SK-N-SH (cell line): Measurements from ENCODE around the gene TAC3. TPM values are rescaled to one million over a fixed set of nuclear protein-coding genes. Genes with fewer than 3 reads are reported as not detected.

Experiments
- CTCF ChIA-PET: fragments of 300-600, 350-600 bp; formaldehyde crosslinking; extraction: SDS; loops from one replicate; lab custom pipeline; 2021; lab: Yijun Ruan, JAX
- POLR2A ChIA-PET: fragments of 350-600 bp; sonication (Branson Sonifier 250); formaldehyde crosslinking; extraction: SDS; loops from one replicate; lab custom pipeline; 2020; ENCODE audit warnings: antibody characterized with exemption, inconsistent platforms; lab: Yijun Ruan, JAX
- DNase-seq: peaks from one replicate; pipeline ENCODE4 v3.0.0; 2012
- H2AFZ ChIP-seq: fragments of 200-600 bp; sonication (generic); 2 replicates; pipeline ENCODE4 v1.8.1; 2016; ENCODE audit warnings: antibody characterized with exemption, mild to moderate bottlenecking, low read depth
- H3F3A ChIP-seq: fragments of 200-600 bp; sonication (generic); replicated peaks from 2 replicates; pipeline ENCODE3; 2016; ENCODE audit warnings: antibody characterized with exemption, mild to moderate bottlenecking; ENCODE audit not compliant: insufficient read depth
- H3K27ac ChIP-seq, 2 experiments: fragments of 200-500 bp in 1 of 2; fragments of 200-600 bp in 1 of 2; sonication (Bioruptor generic) in 1 of 2; sonication (generic), shearing (Covaris generic) in 1 of 2; 2 replicates each; pipeline versions ENCODE4 v1.5.1 to v1.6.1; 2014 to 2016; ENCODE audit warnings: low read depth in 2 of 2, inconsistent platforms in 1 of 2, low read length in 1 of 2, mild to moderate bottlenecking in 1 of 2, mixed read lengths in 1 of 2
- H3K27me3 ChIP-seq: fragments of 200-600 bp; sonication (generic), shearing (Covaris generic); 2 replicates; pipeline ENCODE4 v1.6.1; 2016; ENCODE audit warnings: mixed run types; ENCODE audit not compliant: insufficient read depth
- H3K36me3 ChIP-seq, 2 experiments: fragments of 200-500 bp in 1 of 2; fragments of 200-600 bp in 1 of 2; sonication (Bioruptor generic) in 1 of 2; sonication (generic) in 1 of 2; replicated peaks in 1 of 2; 2 replicates each; pipeline versions ENCODE3 to v1.5.1; 2014 to 2016; ENCODE audit warnings: low read length in 1 of 2, mild to moderate bottlenecking in 1 of 2; ENCODE audit not compliant: insufficient read depth in 2 of 2, control insufficient read depth in 1 of 2
- H3K4me1 ChIP-seq, 2 experiments: fragments of 200-500 bp in 1 of 2; fragments of 200-600 bp in 1 of 2; sonication (Bioruptor generic) in 1 of 2; sonication (generic), shearing (Covaris generic) in 1 of 2; 2 replicates each; pipeline versions ENCODE4 v1.5.1 to v1.6.1; 2014 to 2016; ENCODE audit warnings: low read depth in 1 of 2, low read length in 1 of 2, mixed run types in 1 of 2; ENCODE audit not compliant: insufficient read depth in 2 of 2, control insufficient read depth in 1 of 2
- H3K4me2 ChIP-seq: fragments of 200-600 bp; sonication (generic), shearing (Covaris generic); 2 replicates; pipeline ENCODE4 v1.6.1; 2017; ENCODE audit warnings: mixed run types
- H3K4me3 ChIP-seq, 2 experiments: fragments of 200-500 bp in 1 of 2; fragments of 200-600 bp in 1 of 2; sonication (Bioruptor generic) in 1 of 2; sonication (generic), shearing (Covaris generic) in 1 of 2; 2 replicates each; pipeline versions ENCODE4 v1.5.1 to v1.8.1; 2014 to 2016; ENCODE audit warnings: low read depth in 2 of 2, inconsistent platforms in 1 of 2, low read length in 1 of 2, mild to moderate bottlenecking in 1 of 2, mixed read lengths in 1 of 2, moderate library complexity in 1 of 2
- H3K79me2 ChIP-seq: fragments of 200-600 bp; sonication (generic); 2 replicates; pipeline ENCODE4 v1.8.1; 2017; ENCODE audit warnings: mild to moderate bottlenecking; ENCODE audit not compliant: insufficient read depth
- H3K9ac ChIP-seq: fragments of 200-600 bp; sonication (generic); 2 replicates; pipeline ENCODE4 v1.6.1; 2017; ENCODE audit warnings: mixed run types
- H3K9me2 ChIP-seq: fragments of 200-600 bp; sonication (generic); 2 replicates; pipeline ENCODE4 v1.6.1; 2017; ENCODE audit warnings: mixed run types
- H3K9me3 ChIP-seq: fragments of 200-600 bp; sonication (generic); 2 replicates; pipeline ENCODE4 v1.6.1; 2017; ENCODE audit warnings: mixed run types, mild to moderate bottlenecking, moderate library complexity
- H4K20me1 ChIP-seq: fragments of 200-600 bp; sonication (generic); 2 replicates; pipeline ENCODE4 v1.6.1; 2017; ENCODE audit warnings: mild to moderate bottlenecking, mixed run types; ENCODE audit not compliant: insufficient read depth
- FOXJ3 ChIP-seq: sonication (generic); formaldehyde crosslinking; IDR thresholded peaks from 2 replicates; pipeline ENCODE4 v1.5.1; 2020; ENCODE audit warnings: mild to moderate bottlenecking, missing genetic modification reagents
- GATA2 ChIP-seq: sonication (generic); formaldehyde crosslinking; IDR thresholded peaks from 2 replicates; pipeline ENCODE4 v1.5.0; 2020; ENCODE audit warnings: mild to moderate bottlenecking, missing genetic modification reagents
- MXI1 ChIP-seq: IDR thresholded peaks from 2 replicates; pipeline ENCODE4 v1.6.1; 2012; ENCODE audit warnings: mild to moderate bottlenecking, low read depth, low read length, improper control_type of control experiment
- NFIC ChIP-seq: IDR thresholded peaks from 2 replicates; pipeline ENCODE4 v1.4.0; 2012; ENCODE audit warnings: borderline replicate concordance
- NRF1 ChIP-seq: IDR thresholded peaks from 2 replicates; pipeline ENCODE4 v1.6.1; 2012; ENCODE audit warnings: low read depth, mild to moderate bottlenecking, low read length
- RCOR1 ChIP-seq: fragments of 150-350 bp; IDR thresholded peaks from 2 replicates; pipeline ENCODE4 v1.6.1; 2017; ENCODE audit warnings: antibody characterized with exemption, low read length
- RXRA ChIP-seq: IDR thresholded peaks from 2 replicates; pipeline ENCODE4 v1.4.0; 2012; ENCODE audit warnings: low read depth, mild to moderate bottlenecking, borderline replicate concordance
- SIN3A ChIP-seq: IDR thresholded peaks from 2 replicates; pipeline ENCODE4 v1.6.1; 2012; ENCODE audit warnings: low read depth, mild to moderate bottlenecking, low read length, moderate library complexity, borderline replicate concordance
- SMC3 ChIP-seq: IDR thresholded peaks from 2 replicates; pipeline ENCODE4 v1.6.1; 2012; ENCODE audit warnings: low read depth, low read length, improper control_type of control experiment
- TCF12 ChIP-seq: IDR thresholded peaks from 2 replicates; pipeline ENCODE4 v1.4.0; 2012
- WGBS: methylation state at CpG from one replicate; pipeline ENCODE4 v1.1.6; 2017; ENCODE audit warnings: low lambda C conversion rate; 5-methylcytosine and 5-hydroxymethylcytosine counted together
- polyA plus RNA-seq, 3 experiments: library from polyadenylated mRNA; depleted of rRNA; stranded (reverse); fragments of >200 nt; gene quantifications; 2 replicates each; pipeline ENCODE4 v1.2.3, GENCODE V29; 2012
- TF ChIP-seq, protein P1 (sequence below): IDR thresholded peaks from 2 replicates; pipeline ENCODE4 v1.4.0; 2012; ENCODE audit warnings: low read depth

Gene TAC3
- polyA plus RNA-seq, 1 of the 3 experiments (the other 2 are of a cell fraction) = not detected

DNA sequence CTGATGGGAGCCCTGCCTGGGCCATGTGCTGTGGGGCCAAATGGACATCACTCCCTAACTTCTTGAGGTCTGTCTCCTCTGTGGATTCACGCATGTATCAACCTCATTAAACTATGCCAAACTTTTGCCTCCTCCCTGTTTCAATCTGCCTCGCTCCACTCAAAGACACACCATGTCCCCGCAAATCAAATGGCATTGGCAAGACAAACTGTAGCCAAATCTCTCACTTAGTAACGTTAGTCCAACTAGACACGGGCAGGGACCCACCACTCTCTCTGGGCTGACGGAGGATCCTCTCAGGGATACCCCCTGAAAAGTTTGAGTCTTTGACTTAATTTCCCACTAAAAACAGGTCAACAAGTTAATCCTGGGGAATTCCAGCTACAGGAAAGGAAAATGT, 18.0 kb downstream of the TAC3 start:
- ChIA-PET POLR2A (no interaction called here), CTCF (interaction anchor here (1.6 to 8.0 kb wide), 3 partner anchors 11 to 12 kb away, joined by 3 to 69 read pairs (median 13); no protein-coding TSS in a partner anchor)
- Histone ChIP-seq H3K79me2 (peaks cover 8% of the 10 kb centered on the region; the same call in 1 of the 2 replicates), H3K9me3 (no peaks in the 10 kb centered on the region), H4K20me1 (peaks cover 34% of the 10 kb centered on the region), H3K4me1 (no peaks in the 10 kb centered on the region; a peak in 1 of 4 replicates), H3K4me3 (no peak overlapping the region), H3F3A (no peaks in the 10 kb centered on the region), H3K9me2 (no peaks in the 10 kb centered on the region), H3K36me3 (peaks cover 22 to 57% of the 10 kb centered on the region in 2 experiments), H2AFZ (no peak overlapping the region), H3K27me3 (no peaks in the 10 kb centered on the region), H3K4me2 (no peak overlapping the region), H3K9ac (no peak overlapping the region), H3K27ac (no peak overlapping the region)
- no peak for DNase-seq
- TF ChIP-seq RXRA = no peak
- TF ChIP-seq RCOR1 = no peak
- TF ChIP-seq MXI1 = no peak
- TF ChIP-seq GATA2 = no peak
- TF ChIP-seq TCF12 = no peak
- TF ChIP-seq FOXJ3 (CRISPR knock-in tag) = no peak
- TF ChIP-seq NRF1 = no peak
- TF ChIP-seq SIN3A = no peak
- WGBS = 97% methylated on average over 6 of the region's 6 CpGs

DNA sequence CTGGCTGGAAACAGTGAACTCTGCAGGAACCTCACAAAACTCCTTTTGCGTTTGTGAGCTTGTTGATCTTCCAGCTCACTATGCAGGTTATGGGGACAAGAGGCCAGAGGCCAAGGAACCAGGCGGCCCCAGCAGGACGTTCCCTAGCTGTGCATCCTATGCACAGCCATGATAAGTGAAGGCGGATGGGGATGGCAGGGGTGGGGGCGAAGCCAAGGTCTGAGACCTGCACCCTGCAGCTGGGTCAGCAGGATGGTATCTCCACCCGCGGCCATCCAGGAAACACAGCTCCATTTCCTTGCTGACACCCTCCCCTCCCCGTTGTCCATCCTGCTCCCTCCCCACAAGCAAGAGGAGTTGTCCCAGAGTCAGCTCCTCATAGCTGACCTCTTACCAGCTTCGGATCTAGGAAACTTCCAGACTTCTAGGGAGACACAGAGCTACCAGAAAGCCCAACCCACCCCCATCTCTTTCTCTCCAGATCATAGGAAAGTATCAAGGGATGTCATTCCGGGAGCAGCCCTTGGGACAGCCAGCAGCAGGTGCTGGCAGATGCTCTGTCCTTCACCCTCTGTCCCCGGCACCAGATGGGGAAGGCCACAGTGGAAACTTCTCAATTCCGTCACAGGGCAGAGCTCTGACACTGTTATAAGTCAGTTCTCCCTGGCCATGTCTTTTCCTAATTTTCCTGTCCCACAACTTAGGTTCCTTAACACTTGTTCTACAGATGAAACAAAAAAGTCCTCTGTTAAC, 19.4 kb downstream of the TAC3 start:
- no peaks in the 10 kb centered on the region; a peak in 1 of 4 replicates for H3K4me1 ChIP-seq
- DNase-seq = no peak
- H3F3A ChIP-seq = no peaks in the 10 kb centered on the region
- H3K9me3 ChIP-seq = no peaks in the 10 kb centered on the region
- CTCF ChIA-PET = interaction anchor here (0.7 to 2.6 kb wide), 9 partner anchors 9 to 246 kb away, joined by 3 to 13 read pairs (median 3); no protein-coding TSS in a partner anchor
- H3K4me3 ChIP-seq = no peak overlapping the region
- no peak overlapping the region for H3K9ac ChIP-seq
- TF ChIP-seq, protein P1, sequence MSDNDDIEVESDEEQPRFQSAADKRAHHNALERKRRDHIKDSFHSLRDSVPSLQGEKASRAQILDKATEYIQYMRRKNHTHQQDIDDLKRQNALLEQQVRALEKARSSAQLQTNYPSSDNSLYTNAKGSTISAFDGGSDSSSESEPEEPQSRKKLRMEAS = no peak
- no peak for TF ChIP-seq NFIC
- no peak for TF ChIP-seq SMC3
- no peaks in the 10 kb centered on the region for H3K27me3 ChIP-seq
- no peaks in the 10 kb centered on the region for H3K9me2 ChIP-seq
- 97% methylated on average over 7 of the region's 12 CpGs for WGBS
- H2AFZ ChIP-seq = no peak overlapping the region
- POLR2A ChIA-PET = interaction anchor here (1.4 kb wide), 1 partner anchor 9 kb away, joined by 3 read pairs; no protein-coding TSS in a partner anchor
- peaks cover 30% of the 10 kb centered on the region for H4K20me1 ChIP-seq
- peaks cover 16 to 44% of the 10 kb centered on the region in 2 experiments for H3K36me3 ChIP-seq
- H3K27ac ChIP-seq = no peak overlapping the region
- 0 out of 2 replicates have a peak, but pooled peaks cover 8% of the 10 kb centered on the region for H3K79me2 ChIP-seq
- H3K4me2 ChIP-seq = no peak overlapping the region
